A549 (cell line): ENCODE data around the gene MT1A.

Source experiments
- EP300 ChIP-seq, 2 experiments: fragments of >200 bp; sonication (Bioruptor Twin); formaldehyde crosslinking; IDR thresholded peaks; 2 replicates in 1 of 2; 3 replicates in 1 of 2; pipeline ENCODE4 v1.6.1; 2016 to 2017
- RAD21 ChIP-seq, 2 experiments: fragments of >200 bp in 1 of 2; sonication (Bioruptor Twin) in 1 of 2; formaldehyde crosslinking in 1 of 2; IDR thresholded peaks in 1 of 2; conservative IDR thresholded peaks in 1 of 2; 2 replicates in 1 of 2; 3 replicates in 1 of 2; pipeline ENCODE4 v1.6.1; 2012 to 2018; ENCODE audit warnings: inconsistent platforms in 1 of 2
- TF ChIP-seq, protein P1 (sequence below): fragments of >200 bp; sonication (Bioruptor Twin); formaldehyde crosslinking; IDR thresholded peaks from 3 replicates; pipeline ENCODE4 v1.5.1; 2016
- TF ChIP-seq, protein P2 (sequence below): fragments of 200-600 bp; sonication (generic); IDR thresholded peaks from 2 replicates; pipeline ENCODE4 v1.6.1; 2016; ENCODE audit warnings: antibody characterized with exemption, mild to moderate bottlenecking, moderate library complexity

DNA sequence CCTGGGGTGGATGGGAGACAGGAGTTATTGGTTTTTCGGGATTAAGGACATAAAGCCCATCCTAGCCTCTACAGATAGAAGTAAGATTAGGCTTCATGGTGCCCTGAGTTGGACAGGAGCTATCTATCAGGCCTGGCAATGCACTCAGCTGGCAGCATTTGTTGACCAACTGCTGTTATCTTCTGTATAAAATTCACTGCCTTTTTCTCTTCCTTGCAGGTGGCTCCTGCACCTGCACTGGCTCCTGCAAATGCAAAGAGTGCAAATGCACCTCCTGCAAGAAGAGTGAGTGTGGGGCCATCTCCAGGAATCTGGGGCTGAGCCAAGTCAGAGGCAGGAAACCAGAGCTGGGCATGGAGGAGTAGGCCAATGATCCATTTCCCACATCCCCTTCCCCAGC is 579 bp downstream of the MT1A start:
- TF ChIP-seq, protein P1, sequence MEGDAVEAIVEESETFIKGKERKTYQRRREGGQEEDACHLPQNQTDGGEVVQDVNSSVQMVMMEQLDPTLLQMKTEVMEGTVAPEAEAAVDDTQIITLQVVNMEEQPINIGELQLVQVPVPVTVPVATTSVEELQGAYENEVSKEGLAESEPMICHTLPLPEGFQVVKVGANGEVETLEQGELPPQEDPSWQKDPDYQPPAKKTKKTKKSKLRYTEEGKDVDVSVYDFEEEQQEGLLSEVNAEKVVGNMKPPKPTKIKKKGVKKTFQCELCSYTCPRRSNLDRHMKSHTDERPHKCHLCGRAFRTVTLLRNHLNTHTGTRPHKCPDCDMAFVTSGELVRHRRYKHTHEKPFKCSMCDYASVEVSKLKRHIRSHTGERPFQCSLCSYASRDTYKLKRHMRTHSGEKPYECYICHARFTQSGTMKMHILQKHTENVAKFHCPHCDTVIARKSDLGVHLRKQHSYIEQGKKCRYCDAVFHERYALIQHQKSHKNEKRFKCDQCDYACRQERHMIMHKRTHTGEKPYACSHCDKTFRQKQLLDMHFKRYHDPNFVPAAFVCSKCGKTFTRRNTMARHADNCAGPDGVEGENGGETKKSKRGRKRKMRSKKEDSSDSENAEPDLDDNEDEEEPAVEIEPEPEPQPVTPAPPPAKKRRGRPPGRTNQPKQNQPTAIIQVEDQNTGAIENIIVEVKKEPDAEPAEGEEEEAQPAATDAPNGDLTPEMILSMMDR: no peak
- TF ChIP-seq RAD21 (conservative IDR thresholded peaks at IDR 0.05 in 1 of 2, IDR thresholded peaks at IDR 0.05 in 1 of 2): no peak
- TF ChIP-seq EP300 (IDR thresholded peaks at IDR 0.05): no peak
- TF ChIP-seq, protein P2, sequence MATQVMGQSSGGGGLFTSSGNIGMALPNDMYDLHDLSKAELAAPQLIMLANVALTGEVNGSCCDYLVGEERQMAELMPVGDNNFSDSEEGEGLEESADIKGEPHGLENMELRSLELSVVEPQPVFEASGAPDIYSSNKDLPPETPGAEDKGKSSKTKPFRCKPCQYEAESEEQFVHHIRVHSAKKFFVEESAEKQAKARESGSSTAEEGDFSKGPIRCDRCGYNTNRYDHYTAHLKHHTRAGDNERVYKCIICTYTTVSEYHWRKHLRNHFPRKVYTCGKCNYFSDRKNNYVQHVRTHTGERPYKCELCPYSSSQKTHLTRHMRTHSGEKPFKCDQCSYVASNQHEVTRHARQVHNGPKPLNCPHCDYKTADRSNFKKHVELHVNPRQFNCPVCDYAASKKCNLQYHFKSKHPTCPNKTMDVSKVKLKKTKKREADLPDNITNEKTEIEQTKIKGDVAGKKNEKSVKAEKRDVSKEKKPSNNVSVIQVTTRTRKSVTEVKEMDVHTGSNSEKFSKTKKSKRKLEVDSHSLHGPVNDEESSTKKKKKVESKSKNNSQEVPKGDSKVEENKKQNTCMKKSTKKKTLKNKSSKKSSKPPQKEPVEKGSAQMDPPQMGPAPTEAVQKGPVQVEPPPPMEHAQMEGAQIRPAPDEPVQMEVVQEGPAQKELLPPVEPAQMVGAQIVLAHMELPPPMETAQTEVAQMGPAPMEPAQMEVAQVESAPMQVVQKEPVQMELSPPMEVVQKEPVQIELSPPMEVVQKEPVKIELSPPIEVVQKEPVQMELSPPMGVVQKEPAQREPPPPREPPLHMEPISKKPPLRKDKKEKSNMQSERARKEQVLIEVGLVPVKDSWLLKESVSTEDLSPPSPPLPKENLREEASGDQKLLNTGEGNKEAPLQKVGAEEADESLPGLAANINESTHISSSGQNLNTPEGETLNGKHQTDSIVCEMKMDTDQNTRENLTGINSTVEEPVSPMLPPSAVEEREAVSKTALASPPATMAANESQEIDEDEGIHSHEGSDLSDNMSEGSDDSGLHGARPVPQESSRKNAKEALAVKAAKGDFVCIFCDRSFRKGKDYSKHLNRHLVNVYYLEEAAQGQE: no peak
